H9 (cell line): ENCODE results near the gene SLX4IP. TPM values are rescaled to one million over a fixed set of nuclear protein-coding genes. Genes with fewer than 3 reads are reported as not detected.

Experiments
- DNase-seq: peaks from one replicate; pipeline ENCODE4 v3.0.0-alpha.2; 2017
- H2AFZ ChIP-seq: one replicate; pipeline ENCODE4 v1.6.1; 2013; ENCODE audit warnings: mild to moderate bottlenecking, low read length, control low read depth, moderate library complexity
- H2AK5ac ChIP-seq: 2 replicates; pipeline ENCODE4 v1.6.1; 2013; ENCODE audit warnings: low read length, control low read depth, mixed read lengths; ENCODE audit not compliant: insufficient read length
- H2BK120ac ChIP-seq: one replicate; pipeline ENCODE4 v1.6.1; 2013; ENCODE audit warnings: low read depth, mild to moderate bottlenecking, low read length, control low read depth, inconsistent platforms; ENCODE audit not compliant: poor library complexity, severe bottlenecking
- H2BK12ac ChIP-seq: 2 replicates; pipeline ENCODE4 v1.6.1; 2013; ENCODE audit warnings: low read length, control low read depth, mixed read lengths, low read depth; ENCODE audit not compliant: insufficient read length
- H2BK15ac ChIP-seq: 2 replicates; pipeline ENCODE4 v1.6.1; 2013; ENCODE audit warnings: low read depth, low read length, control low read depth
- H2BK20ac ChIP-seq: one replicate; pipeline ENCODE4 v1.6.1; 2013; ENCODE audit warnings: low read depth, mild to moderate bottlenecking, low read length, control low read depth, inconsistent platforms; ENCODE audit not compliant: poor library complexity, severe bottlenecking
- H2BK5ac ChIP-seq: 2 replicates; pipeline ENCODE4 v1.6.1; 2013; ENCODE audit warnings: low read length, control low read depth, mixed read lengths; ENCODE audit not compliant: insufficient read length
- H3K14ac ChIP-seq: 2 replicates; pipeline ENCODE4 v1.6.1; 2013; ENCODE audit warnings: low read length, control low read depth; ENCODE audit not compliant: insufficient read depth
- H3K18ac ChIP-seq: 2 replicates; pipeline ENCODE4 v1.6.1; 2013; ENCODE audit warnings: low read depth, mild to moderate bottlenecking, mixed read lengths, low read length, control low read depth; ENCODE audit not compliant: insufficient read length
- H3K23ac ChIP-seq: 2 replicates; pipeline ENCODE4 v1.6.1; 2013; ENCODE audit warnings: low read length, control low read depth, mixed read lengths, low read depth; ENCODE audit not compliant: insufficient read length
- H3K23me2 ChIP-seq: 2 replicates; pipeline ENCODE4 v1.6.1; 2013; ENCODE audit warnings: low read depth, mild to moderate bottlenecking, mixed read lengths, low read length, control low read depth; ENCODE audit not compliant: insufficient read length, poor library complexity, severe bottlenecking
- H3K27ac ChIP-seq: 2 replicates; pipeline ENCODE4 v1.5.1; 2013; ENCODE audit warnings: low read length, control low read depth, mixed read lengths, low read depth; ENCODE audit not compliant: insufficient read length
- H3K27me3 ChIP-seq: 2 replicates; pipeline ENCODE4 v1.6.1; 2013; ENCODE audit warnings: low read length, control low read depth, inconsistent platforms; ENCODE audit not compliant: insufficient read depth
- H3K4ac ChIP-seq: 2 replicates; pipeline ENCODE4 v1.6.1; 2013; ENCODE audit warnings: low read depth, mild to moderate bottlenecking, control low read depth, inconsistent platforms, low read length, moderate library complexity
- H3K4me1 ChIP-seq: 2 replicates; pipeline ENCODE4 v1.6.1; 2013; ENCODE audit warnings: low read length, control low read depth, inconsistent platforms; ENCODE audit not compliant: insufficient read depth
- H3K4me2 ChIP-seq: 2 replicates; pipeline ENCODE4 v1.6.1; 2013; ENCODE audit warnings: low read length, control low read depth, mixed read lengths; ENCODE audit not compliant: insufficient read length, insufficient read depth
- H3K56ac ChIP-seq: 2 replicates; pipeline ENCODE4 v1.6.1; 2013; ENCODE audit warnings: low read depth, mild to moderate bottlenecking, mixed read lengths, low read length, control low read depth; ENCODE audit not compliant: insufficient read length
- H3K79me1 ChIP-seq: 2 replicates; pipeline ENCODE4 v1.6.1; 2013; ENCODE audit warnings: low read depth, mild to moderate bottlenecking, moderate library complexity, low read length, control low read depth, inconsistent platforms; ENCODE audit not compliant: insufficient read depth, poor library complexity, severe bottlenecking
- H3K79me2 ChIP-seq: 2 replicates; pipeline ENCODE4 v1.6.1; 2013; ENCODE audit warnings: low read length, control low read depth, inconsistent platforms; ENCODE audit not compliant: insufficient read depth
- H3K9ac ChIP-seq: 2 replicates; pipeline ENCODE4 v1.6.1; 2013; ENCODE audit warnings: low read length, control low read depth, mixed read lengths; ENCODE audit not compliant: insufficient read length; ENCODE audit errors: extremely low read depth
- H3K9me3 ChIP-seq: one replicate; pipeline ENCODE4 v1.6.1; 2013; ENCODE audit warnings: low read depth, low read length, inconsistent platforms; ENCODE audit not compliant: control insufficient read depth
- H3T11ph ChIP-seq: one replicate; pipeline ENCODE4 v1.6.1; 2013; ENCODE audit warnings: mild to moderate bottlenecking, low read length, control low read depth, inconsistent platforms
- H4K20me1 ChIP-seq: one replicate; pipeline ENCODE4 v1.6.1; 2013; ENCODE audit not compliant: control insufficient read depth, insufficient read length, insufficient read depth
- H4K5ac ChIP-seq: 2 replicates; pipeline ENCODE4 v1.6.1; 2013; ENCODE audit warnings: low read depth, mild to moderate bottlenecking, mixed read lengths, low read length, control low read depth; ENCODE audit not compliant: insufficient read length
- H4K8ac ChIP-seq: replicated peaks from 2 replicates; pipeline ENCODE4 v1.6.1; 2013; ENCODE audit warnings: low read length, control low read depth, mixed read lengths, low read depth; ENCODE audit not compliant: insufficient read length
- H4K91ac ChIP-seq: 2 replicates; pipeline ENCODE4 v1.6.1; 2013; ENCODE audit warnings: low read depth, mild to moderate bottlenecking, moderate library complexity, mixed read lengths, low read length, control low read depth; ENCODE audit not compliant: insufficient read length
- H3K27ac Mint-ChIP-seq, 3 experiments: 2 replicates in 2 of 3; 3 replicates in 1 of 3; pipeline ENCODE4 v1.8.0; 2020 to 2021; ENCODE audit warnings: mixed read lengths in 3 of 3, mild to moderate bottlenecking in 1 of 3, moderate library complexity in 1 of 3
- H3K27me3 Mint-ChIP-seq: 2 replicates; pipeline ENCODE4 v1.8.0; 2021; ENCODE audit warnings: low read depth, mild to moderate bottlenecking, moderate library complexity, mixed read lengths
- H3K36me3 Mint-ChIP-seq, 3 experiments: 2 replicates in 2 of 3; 3 replicates in 1 of 3; pipeline ENCODE4 v1.8.0; 2020 to 2021; ENCODE audit warnings: low read depth in 3 of 3, mixed read lengths in 3 of 3; ENCODE audit not compliant: insufficient read depth in 1 of 3
- H3K4me1 Mint-ChIP-seq, 2 experiments: 2 replicates each; pipeline ENCODE4 v1.8.0; 2020; ENCODE audit warnings: mixed read lengths in 2 of 2
- H3K4me3 Mint-ChIP-seq, 2 experiments: 2 replicates in 1 of 2; 3 replicates in 1 of 2; pipeline ENCODE4 v1.8.0; 2020 to 2021; ENCODE audit warnings: mild to moderate bottlenecking in 2 of 2, mixed read lengths in 2 of 2, moderate library complexity in 1 of 2
- H3K9me3 Mint-ChIP-seq, 2 experiments: 2 replicates in 1 of 2; 3 replicates in 1 of 2; pipeline ENCODE4 v1.8.0; 2020; ENCODE audit warnings: mild to moderate bottlenecking in 2 of 2, mixed read lengths in 2 of 2, moderate library complexity in 1 of 2
- WGBS: extraction: QIAGEN DNeasy Blood & Tissue Kit; methylation state at CpG from one replicate; pipeline ENCODE4 v1.1.7; 2013; ENCODE audit warnings: missing lambda C conversion rate, low lambda C conversion rate, mixed read lengths; ENCODE audit not compliant: insufficient read length; ENCODE audit errors: extremely low coverage; 5-methylcytosine and 5-hydroxymethylcytosine counted together
- total RNA-seq: library from RNA; stranded (reverse); gene quantifications from 2 replicates; pipeline ENCODE4 v1.2.1, GENCODE V29; 2021
- TF ChIP-seq, protein P1 (sequence below): fragments of 200-600 bp; sonication (generic); conservative IDR thresholded peaks from 3 replicates; pipeline ENCODE4 v1.8.0; 2021; ENCODE audit warnings: antibody characterized with exemption, mild to moderate bottlenecking

The SLX4IP gene
- total RNA-seq, 1 experiment from 2014 or later = 7.9 TPM

DNA sequence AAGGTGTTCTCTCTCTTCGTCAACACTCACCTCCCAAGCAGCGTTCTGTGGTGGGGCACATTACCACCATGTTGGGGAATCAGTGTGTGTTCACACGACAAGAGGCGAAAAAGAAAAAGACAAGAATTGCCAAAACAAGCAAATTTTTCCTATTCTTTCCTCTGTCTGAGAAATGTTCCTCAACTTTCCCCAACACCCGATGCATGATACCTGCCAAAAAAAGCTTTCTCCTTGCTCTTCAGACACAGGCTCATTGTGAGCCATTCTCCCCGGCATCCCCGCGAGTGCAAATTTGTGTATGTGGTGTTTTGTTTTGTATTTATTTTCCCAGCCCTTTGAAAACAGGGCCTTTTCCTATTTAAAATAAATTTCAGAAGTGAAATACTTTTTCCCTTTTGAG is 137.7 kb downstream of the SLX4IP start:
- Histone ChIP-seq H3K9me3 (no peaks in the 10 kb centered on the region), H4K91ac (no peak overlapping the region), H3K4me2 (no peak overlapping the region), H3K23ac (no peak overlapping the region), H2AFZ (no peak overlapping the region), H2BK20ac (no peak overlapping the region), H3K27ac (no peak overlapping the region), H4K20me1 (no peaks in the 10 kb centered on the region), H3K4me1 (no peaks in the 10 kb centered on the region), H3T11ph (no peak overlapping the region), H3K27me3 (no peaks in the 10 kb centered on the region), H4K8ac (no peak overlapping the region), H3K14ac (no peak overlapping the region), H2BK12ac (no peak overlapping the region), H2AK5ac (no peak overlapping the region), H3K79me2 (no peaks in the 10 kb centered on the region), H3K23me2 (no peaks in the 10 kb centered on the region), H4K5ac (no peak overlapping the region), H3K79me1 (no peaks in the 10 kb centered on the region), H3K18ac (no peak overlapping the region), H3K4ac (no peak overlapping the region), H2BK120ac (no peak overlapping the region), H2BK15ac (no peak overlapping the region), H3K56ac (no peak overlapping the region), H2BK5ac (no peak overlapping the region), H3K9ac (no peak overlapping the region)
- no peaks in the 10 kb centered on the region for H3K9me3 Mint-ChIP-seq
- WGBS = no CpG with 5 or more reads among the region's 8 CpGs
- TF ChIP-seq, protein P1, sequence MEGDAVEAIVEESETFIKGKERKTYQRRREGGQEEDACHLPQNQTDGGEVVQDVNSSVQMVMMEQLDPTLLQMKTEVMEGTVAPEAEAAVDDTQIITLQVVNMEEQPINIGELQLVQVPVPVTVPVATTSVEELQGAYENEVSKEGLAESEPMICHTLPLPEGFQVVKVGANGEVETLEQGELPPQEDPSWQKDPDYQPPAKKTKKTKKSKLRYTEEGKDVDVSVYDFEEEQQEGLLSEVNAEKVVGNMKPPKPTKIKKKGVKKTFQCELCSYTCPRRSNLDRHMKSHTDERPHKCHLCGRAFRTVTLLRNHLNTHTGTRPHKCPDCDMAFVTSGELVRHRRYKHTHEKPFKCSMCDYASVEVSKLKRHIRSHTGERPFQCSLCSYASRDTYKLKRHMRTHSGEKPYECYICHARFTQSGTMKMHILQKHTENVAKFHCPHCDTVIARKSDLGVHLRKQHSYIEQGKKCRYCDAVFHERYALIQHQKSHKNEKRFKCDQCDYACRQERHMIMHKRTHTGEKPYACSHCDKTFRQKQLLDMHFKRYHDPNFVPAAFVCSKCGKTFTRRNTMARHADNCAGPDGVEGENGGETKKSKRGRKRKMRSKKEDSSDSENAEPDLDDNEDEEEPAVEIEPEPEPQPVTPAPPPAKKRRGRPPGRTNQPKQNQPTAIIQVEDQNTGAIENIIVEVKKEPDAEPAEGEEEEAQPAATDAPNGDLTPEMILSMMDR = no peak
- peaks cover 0 to 6% (median 2%) of the 10 kb centered on the region in 3 experiments; a peak in 3 of 7 replicates for H3K36me3 Mint-ChIP-seq
- H3K27ac Mint-ChIP-seq = peak overlapping the region in 1 of 3 experiments; percentile 23; a peak in 2 of 7 replicates
- no peak for DNase-seq
- H3K27me3 Mint-ChIP-seq = no peaks in the 10 kb centered on the region; the same call in 1 of the 2 replicates
- H3K4me3 Mint-ChIP-seq = no peak overlapping the region
- H3K4me1 Mint-ChIP-seq = peaks cover 5% of the 10 kb centered on the region in 2 experiments
